T-cell (primary cell): ENCODE data around the gene DDAH1. TPM values are rescaled to one million over a fixed set of nuclear protein-coding genes. Genes with fewer than 3 reads are reported as not detected.

Experiments used
- ATAC-seq, 4 experiments: fragments of 200-7000 bp in 3 of 4; fragments of 150-1000 bp in 1 of 4; cut with Tn5 transposase; replicated peaks in 1 of 4; 1 replicate in 3 of 4; 2 replicates in 1 of 4; pipeline ENCODE4 v1.10.0; 2021; ENCODE audit warnings: moderate library complexity in 3 of 4, mild to moderate bottlenecking in 2 of 4, moderate number of reproducible peaks in 1 of 4
- CTCF ChIA-PET, 2 donors: fragments of 300-600 bp; sonication (Branson Sonifier 250); formaldehyde crosslinking; loops; one replicate each; lab custom pipeline; 2022; ENCODE audit warnings: antibody characterized with exemption in 2 of 2; lab: Charles Lee
- POLR2A ChIA-PET, 2 donors: fragments of 300-600 bp; sonication (Branson Sonifier 250); formaldehyde crosslinking; loops; one replicate each; lab custom pipeline; 2022; ENCODE audit warnings: antibody characterized with exemption in 2 of 2; lab: Charles Lee
- DNase-seq, 35 experiments: peaks; one replicate each; pipeline versions ENCODE4 v3.0.0 to v3.0.0-alpha.2; 2013 to 2023
- H3K27ac ChIP-seq: one replicate; pipeline ENCODE4 v1.5.1; 2013; ENCODE audit warnings: low read length
- H3K27me3 ChIP-seq, 2 experiments: replicated peaks in 1 of 2; 1 replicate in 1 of 2; 2 replicates in 1 of 2; pipeline versions ENCODE4 v1.6.1 to v1.7.0; 2013; ENCODE audit warnings: low read length in 1 of 2, mixed read lengths in 1 of 2; ENCODE audit not compliant: control insufficient read depth in 2 of 2, insufficient read depth in 2 of 2; ENCODE audit errors: extremely low read depth in 1 of 2
- H3K36me3 ChIP-seq, 2 donors: 1 replicate in 1 of 2; 2 replicates in 1 of 2; pipeline versions ENCODE4 v1.6.1 to v1.7.0; 2013; ENCODE audit warnings: low read length in 1 of 2; ENCODE audit not compliant: control insufficient read depth in 2 of 2, insufficient read depth in 1 of 2; ENCODE audit errors: extremely low read depth in 1 of 2
- H3K4me1 ChIP-seq, 2 experiments: 1 replicate in 1 of 2; 2 replicates in 1 of 2; pipeline versions ENCODE4 v1.6.1 to v1.7.0; 2013; ENCODE audit warnings: low read length in 2 of 2, mixed read lengths in 1 of 2; ENCODE audit not compliant: insufficient read depth in 2 of 2, control insufficient read depth in 1 of 2; ENCODE audit errors: extremely low read depth in 1 of 2
- H3K4me3 ChIP-seq, 2 donors: 1 replicate in 1 of 2; 2 replicates in 1 of 2; pipeline versions ENCODE4 v1.5.1 to v1.7.0; 2013; ENCODE audit warnings: mild to moderate bottlenecking in 2 of 2, low read length in 1 of 2, moderate library complexity in 1 of 2; ENCODE audit not compliant: control insufficient read depth in 1 of 2; ENCODE audit errors: extremely low read depth in 1 of 2
- H3K9me3 ChIP-seq: 2 replicates; pipeline ENCODE4 v1.7.0; 2013
- H3K27ac Mint-ChIP-seq, 2 donors: one replicate each; pipeline ENCODE4 v1.8.0; 2020 to 2021; ENCODE audit warnings: mild to moderate bottlenecking in 2 of 2, mixed read lengths in 2 of 2
- H3K27me3 Mint-ChIP-seq, 2 donors: one replicate each; pipeline ENCODE4 v1.8.0; 2021 to 2022; ENCODE audit warnings: mixed read lengths in 2 of 2
- H3K36me3 Mint-ChIP-seq: one replicate; pipeline ENCODE4 v1.8.0; 2021; ENCODE audit warnings: mixed read lengths
- H3K4me1 Mint-ChIP-seq, 3 donors: one replicate each; pipeline ENCODE4 v1.8.0; 2020 to 2022; ENCODE audit warnings: mixed read lengths in 3 of 3, mild to moderate bottlenecking in 1 of 3
- H3K4me3 Mint-ChIP-seq, 3 donors: one replicate each; pipeline ENCODE4 v1.8.0; 2020 to 2022; ENCODE audit warnings: mild to moderate bottlenecking in 3 of 3, mixed read lengths in 3 of 3, moderate library complexity in 3 of 3
- H3K9me3 Mint-ChIP-seq, 3 donors: one replicate each; pipeline ENCODE4 v1.8.0; 2020 to 2022; ENCODE audit warnings: mixed read lengths in 3 of 3
- WGBS: methylation state at CpG from one replicate; pipeline ENCODE4 v1.1.5; 2013; ENCODE audit warnings: missing lambda C conversion rate; ENCODE audit not compliant: insufficient coverage; 5-methylcytosine and 5-hydroxymethylcytosine counted together
- total RNA-seq, 35 experiments: library from RNA in 6 of 35; stranded (reverse) in 6 of 35; fragments of 120-200 nt in 1 of 35; gene quantifications; one replicate each; pipeline versions ENCODE4 v1.2.1 to v1.2.4 and lab custom pipeline; 2013 to 2026

Gene DDAH1
- total RNA-seq, 5 donors from 2014 or later (not counting 1 experiment from before 2014, with no cell fraction given): 0.16 to 0.47 (median 0.32) TPM; not detected in 2

DNA sequence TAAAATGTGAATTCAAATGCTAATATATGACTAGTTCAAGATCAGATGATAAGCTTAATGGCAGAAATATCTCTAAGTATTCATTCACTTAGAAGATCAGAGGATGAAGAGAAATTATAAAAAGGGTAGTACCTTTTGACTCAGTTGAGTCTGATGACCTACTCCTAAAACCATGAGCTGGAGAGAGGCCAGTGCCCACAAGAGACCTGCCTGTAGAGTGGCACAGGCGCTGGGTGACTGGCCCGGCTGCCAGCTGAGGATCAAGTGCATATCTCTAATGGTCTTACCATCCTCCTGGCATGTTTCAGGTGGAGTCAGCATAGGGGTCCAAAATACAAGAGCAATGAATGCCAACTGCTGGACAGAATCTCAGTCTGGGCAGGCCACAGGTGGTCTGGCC, 14.1 kb downstream of the DDAH1 start:
- ATAC-seq (no peak), DNase-seq (no peak)
- WGBS: 100% methylated on average over 2 of the region's 2 CpGs
- Histone ChIP-seq H3K36me3 (no peaks in the 10 kb centered on the region), H3K9me3 (no peaks in the 10 kb centered on the region), H3K27me3 (peaks cover 0 to 4% of the 10 kb centered on the region in 2 experiments), H3K4me3 (no peak overlapping the region), H3K4me1 (no peaks in the 10 kb centered on the region), H3K27ac (no peak overlapping the region)
- H3K27ac Mint-ChIP-seq: no peak overlapping the region
- H3K36me3 Mint-ChIP-seq: no peaks in the 10 kb centered on the region
- no peak overlapping the region for H3K4me3 Mint-ChIP-seq
- CTCF ChIA-PET: interaction anchor here in 1 of 2 donors (0.5 kb wide), 1 partner anchor 58 kb away, joined by 4 read pairs; no protein-coding TSS in a partner anchor
- H3K4me1 Mint-ChIP-seq: no peaks in the 10 kb centered on the region
- H3K9me3 Mint-ChIP-seq: no peaks in the 10 kb centered on the region
- POLR2A ChIA-PET: no interaction called here
- peaks cover 7 to 11% of the 10 kb centered on the region in 2 donors for H3K27me3 Mint-ChIP-seq

GRCh38 chr1:85449356-85449755, 15.6 kb downstream of the DDAH1 start:
- Mint-ChIP-seq H3K36me3 (no peaks in the 10 kb centered on the region), H3K4me3 (no peak overlapping the region), H3K9me3 (no peaks in the 10 kb centered on the region), H3K27ac (no peak overlapping the region), H3K4me1 (no peaks in the 10 kb centered on the region), H3K27me3 (peaks cover 7 to 14% of the 10 kb centered on the region in 2 donors)
- WGBS: 51% methylated on average over 3 of the region's 3 CpGs
- ChIA-PET CTCF (no interaction called here), POLR2A (no interaction called here)
- ATAC-seq: no peak
- no peak overlapping the region for H3K27ac ChIP-seq
- no peaks in the 10 kb centered on the region for H3K4me1 ChIP-seq
- no peaks in the 10 kb centered on the region for H3K36me3 ChIP-seq
- no peaks in the 10 kb centered on the region for H3K9me3 ChIP-seq
- DNase-seq: no peak
- no peak overlapping the region for H3K4me3 ChIP-seq
- H3K27me3 ChIP-seq: peaks cover 0 to 4% of the 10 kb centered on the region in 2 experiments

DNA sequence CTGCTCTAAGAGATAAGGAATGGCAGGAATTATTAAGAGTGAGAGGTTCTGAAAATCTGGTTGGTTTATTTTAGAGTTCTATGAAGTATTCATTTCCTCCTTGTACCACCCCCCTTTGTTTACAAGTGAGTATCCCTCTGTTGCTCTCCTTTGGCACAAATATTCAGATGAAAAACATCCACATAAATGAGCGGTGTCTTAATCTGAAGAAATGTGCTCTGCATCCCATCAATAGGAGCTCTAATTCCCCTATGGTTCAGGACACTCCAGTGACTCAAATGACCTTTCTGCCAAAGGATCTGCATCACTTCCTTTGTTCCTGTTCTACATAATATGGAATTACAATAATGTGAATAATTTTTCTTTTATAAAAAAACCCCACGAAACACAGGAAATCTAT, 16.6 kb downstream of the DDAH1 start:
- no peak overlapping the region for H3K27ac Mint-ChIP-seq

DNA sequence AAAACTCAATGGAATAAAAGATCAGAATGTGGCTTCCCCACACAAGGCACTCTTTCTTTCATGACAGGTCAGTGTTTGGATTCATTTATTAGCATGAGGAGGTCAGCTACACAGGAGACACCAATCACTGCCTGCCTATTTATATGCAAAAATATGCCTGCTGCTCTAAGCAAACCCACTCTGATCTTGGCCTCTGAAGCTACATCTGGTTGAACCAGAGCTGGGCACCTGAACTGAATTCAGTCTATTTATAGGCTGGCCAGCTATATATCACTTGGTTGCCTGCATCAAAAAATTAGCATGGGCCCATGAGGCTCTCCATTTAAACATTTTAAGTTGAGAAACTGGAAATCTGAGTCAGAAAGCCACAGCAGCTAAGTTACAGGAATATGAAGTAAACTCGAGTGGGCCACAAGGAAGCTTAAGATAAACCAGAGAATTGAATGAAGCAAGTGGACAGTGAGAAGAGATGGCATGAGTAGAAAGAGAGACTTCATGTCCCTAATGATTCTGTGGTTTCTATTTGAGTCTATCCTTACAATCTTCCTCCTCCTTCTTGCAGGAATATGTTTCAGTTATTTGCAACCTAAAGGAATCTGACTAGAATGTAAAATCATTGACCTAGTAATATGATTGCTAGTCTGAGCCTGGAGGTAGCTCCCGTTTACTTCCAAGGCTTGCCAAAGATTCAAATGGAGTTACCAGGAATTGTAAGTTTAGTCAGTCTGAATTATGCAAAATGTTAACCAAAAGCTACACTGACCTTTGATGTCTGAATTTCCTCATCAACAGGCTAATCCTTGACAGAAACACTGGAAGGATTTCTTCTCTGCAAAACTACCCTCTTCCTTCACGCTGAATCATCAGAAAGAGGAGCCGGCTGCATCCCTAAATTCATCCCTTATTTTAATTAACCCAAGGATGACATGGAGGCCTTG, 17.7 kb downstream of the DDAH1 start:
- Histone ChIP-seq H3K36me3 (no peaks in the 10 kb centered on the region), H3K9me3 (no peaks in the 10 kb centered on the region), H3K27ac (no peak overlapping the region), H3K4me3 (no peak overlapping the region), H3K4me1 (no peaks in the 10 kb centered on the region), H3K27me3 (peaks cover 0 to 4% of the 10 kb centered on the region in 2 experiments)
- Mint-ChIP-seq H3K4me3 (no peak overlapping the region), H3K36me3 (no peaks in the 10 kb centered on the region), H3K27ac (no peak overlapping the region), H3K4me1 (no peaks in the 10 kb centered on the region), H3K9me3 (no peaks in the 10 kb centered on the region), H3K27me3 (peaks cover 7 to 14% of the 10 kb centered on the region in 2 donors)
- ATAC-seq (no peak), DNase-seq (no peak)
- CTCF ChIA-PET: interaction anchor here in 1 of 2 donors (0.6 kb wide), 1 partner anchor 1887 kb away, joined by 3 read pairs; no protein-coding TSS in a partner anchor
- 90% methylated on average over 4 of the region's 4 CpGs for WGBS
- POLR2A ChIA-PET: no interaction called here

More for the DNA sequence above, 16.6 kb downstream of the DDAH1 start:
- no peaks in the 10 kb centered on the region for H3K4me1 Mint-ChIP-seq
- H3K36me3 Mint-ChIP-seq: no peaks in the 10 kb centered on the region
- H3K9me3 Mint-ChIP-seq: no peaks in the 10 kb centered on the region
- CTCF ChIA-PET: no interaction called here
- no peak overlapping the region for H3K4me3 Mint-ChIP-seq
- H3K27ac ChIP-seq: no peak overlapping the region
- WGBS: no CpG with 5 or more reads among the region's 2 CpGs
- POLR2A ChIA-PET: no interaction called here
- no peak for ATAC-seq
- H3K4me1 ChIP-seq: no peaks in the 10 kb centered on the region
- peaks cover 0 to 4% of the 10 kb centered on the region in 2 experiments for H3K27me3 ChIP-seq
- H3K36me3 ChIP-seq: no peaks in the 10 kb centered on the region
- H3K9me3 ChIP-seq: no peaks in the 10 kb centered on the region
- no peak overlapping the region for H3K4me3 ChIP-seq
- peaks cover 7 to 14% of the 10 kb centered on the region in 2 donors for H3K27me3 Mint-ChIP-seq
- no peak for DNase-seq

GRCh38 chr1:85445906-85446305, 19.1 kb downstream of the DDAH1 start:
- ChIA-PET POLR2A (no interaction called here), CTCF (no interaction called here)
- ATAC-seq: no peak
- Mint-ChIP-seq H3K4me1 (no peaks in the 10 kb centered on the region), H3K27me3 (peaks cover 7 to 18% of the 10 kb centered on the region in 2 donors), H3K4me3 (no peak overlapping the region), H3K9me3 (no peaks in the 10 kb centered on the region), H3K27ac (no peak overlapping the region), H3K36me3 (no peaks in the 10 kb centered on the region)
- peaks cover 0 to 2% of the 10 kb centered on the region in 2 experiments for H3K27me3 ChIP-seq
- H3K4me1 ChIP-seq: no peaks in the 10 kb centered on the region
- H3K27ac ChIP-seq: no peak overlapping the region
- WGBS: 88% methylated on average over 3 of the region's 3 CpGs
- H3K36me3 ChIP-seq: no peaks in the 10 kb centered on the region
- no peak for DNase-seq
- H3K4me3 ChIP-seq: no peak overlapping the region
- H3K9me3 ChIP-seq: no peaks in the 10 kb centered on the region

GRCh38 chr1:85444381-85444780, 20.6 kb downstream of the DDAH1 start:
- Histone ChIP-seq H3K27ac (no peak overlapping the region), H3K9me3 (no peaks in the 10 kb centered on the region), H3K36me3 (no peaks in the 10 kb centered on the region), H3K4me3 (no peak overlapping the region), H3K4me1 (no peaks in the 10 kb centered on the region), H3K27me3 (no peaks in the 10 kb centered on the region)
- no CpG with 5 or more reads among the region's 1 CpG for WGBS
- no peak overlapping the region for H3K27ac Mint-ChIP-seq
- DNase-seq (no peak), ATAC-seq (no peak)
- H3K36me3 Mint-ChIP-seq: no peaks in the 10 kb centered on the region
- CTCF ChIA-PET: no interaction called here
- H3K4me1 Mint-ChIP-seq: no peaks in the 10 kb centered on the region
- H3K27me3 Mint-ChIP-seq: peaks cover 5 to 21% of the 10 kb centered on the region in 2 donors
- H3K9me3 Mint-ChIP-seq: no peaks in the 10 kb centered on the region
- no peak overlapping the region for H3K4me3 Mint-ChIP-seq
- POLR2A ChIA-PET: no interaction called here
